Prostate gland (tissue), 2 donors: ENCODE data around the gene CYP3A5. TPM values are rescaled to one million over a fixed set of nuclear protein-coding genes. Genes with fewer than 3 reads are reported as not detected.

ENCODE experiments used
- DNase-seq: peaks from one replicate; pipeline ENCODE4 v3.0.0-alpha.2; 2019; ENCODE audit warnings: low spot score
- H3K27ac ChIP-seq, 2 donors: fragments of 200-600 bp; sonication (generic); 2 replicates each; pipeline ENCODE4 v1.5.1; 2017 to 2019
- H3K27me3 ChIP-seq: fragments of 200-600 bp; sonication (generic); replicated peaks from 2 replicates; pipeline ENCODE4 v1.5.1; 2019; ENCODE audit not compliant: insufficient read depth
- H3K36me3 ChIP-seq, 2 donors: fragments of 200-600 bp; sonication (generic); 1 replicate in 1 of 2; 2 replicates in 1 of 2; pipeline versions ENCODE4 v1.5.1 to v1.8.1; 2017 to 2019
- H3K4me1 ChIP-seq: fragments of 200-600 bp; sonication (generic); replicated peaks from 2 replicates; pipeline ENCODE4 v1.5.1; 2019
- H3K4me3 ChIP-seq, 2 donors: fragments of 200-600 bp; sonication (generic); 2 replicates each; pipeline ENCODE4 v1.5.1; 2017 to 2019
- H3K9me3 ChIP-seq: fragments of 200-600 bp; sonication (generic); 2 replicates; pipeline ENCODE4 v1.5.1; 2017
- CTCF ChIP-seq, 4 experiments: fragments of 200-600 bp in 2 of 4; fragments of 450-650 bp in 2 of 4; sonication (generic) in 2 of 4; IDR thresholded peaks; 1 replicate in 3 of 4; 2 replicates in 1 of 4; pipeline ENCODE4 v1.5.1; 2016 to 2019; ENCODE audit warnings: antibody characterized with exemption in 4 of 4, mild to moderate bottlenecking in 2 of 4, moderate library complexity in 2 of 4
- POLR2A ChIP-seq: fragments of 450-650 bp; IDR thresholded peaks from one replicate; pipeline ENCODE4 v1.6.1; 2016; ENCODE audit warnings: antibody characterized with exemption, mild to moderate bottlenecking
- POLR2AphosphoS5 ChIP-seq: sonication (generic); formaldehyde crosslinking; IDR thresholded peaks from one replicate; pipeline ENCODE4 v1.6.1; 2017; ENCODE audit warnings: antibody characterized with exemption
- WGBS: methylation state at CpG from one replicate; pipeline ENCODE4 v1.1.5; 2018; 5-methylcytosine and 5-hydroxymethylcytosine counted together
- intact Hi-C: fragments of 100-400 bp; cut with DNase I; formaldehyde crosslinking; loops from one replicate; pipeline ENCODE4 v1.14.2; 2022
- small RNA-seq, 2 donors: library from RNA; depleted of rRNA; stranded (forward); fragments of <200 nt; gene quantifications; one replicate each; pipeline ENCODE3, GENCODE V24; 2016
- total RNA-seq, 2 donors: library from RNA; depleted of rRNA; stranded (reverse); fragments of >200 nt; gene quantifications; one replicate each; pipeline ENCODE4 v1.1.0, GENCODE V29; 2016

The CYP3A5 gene
- total RNA-seq, 2 donors from 2014 or later: 80.5 to 88.9 TPM

- no peak overlapping the region for H3K4me3 ChIP-seq
- H3K9me3 ChIP-seq: no peaks in the 10 kb centered on the region
- H3K27me3 ChIP-seq: no peaks in the 10 kb centered on the region
- H3K27ac ChIP-seq: no peak overlapping the region
- intact Hi-C loops: no loop called here
- no peaks in the 10 kb centered on the region for H3K4me1 ChIP-seq
- 75% methylated on average over 7 of the region's 7 CpGs for WGBS
- TF ChIP-seq CTCF (IDR thresholded peaks at IDR 0.05) (no peak), POLR2A (no peak), POLR2AphosphoS5 (no peak)
- H3K36me3 ChIP-seq: no peaks in the 10 kb centered on the region
- no peak for DNase-seq
Measured at GRCh38 chr7:99601656-99602310, 78.0 kb downstream of the CYP3A5 start.

- no peak for TF ChIP-seq POLR2A
- TF ChIP-seq CTCF (IDR thresholded peaks at IDR 0.05): no peak
- no peak for TF ChIP-seq POLR2AphosphoS5
- H3K4me1 ChIP-seq: no peaks in the 10 kb centered on the region
- 82% methylated on average over 4 of the region's 4 CpGs for WGBS
- H3K27ac ChIP-seq: no peak overlapping the region
- H3K9me3 ChIP-seq: no peaks in the 10 kb centered on the region
- H3K36me3 ChIP-seq: no peaks in the 10 kb centered on the region
- intact Hi-C loops: no loop called here
- DNase-seq: no peak
- H3K27me3 ChIP-seq: no peaks in the 10 kb centered on the region
- H3K4me3 ChIP-seq: no peak overlapping the region
Measured at GRCh38 chr7:99599836-99600235, 80.0 kb downstream of the CYP3A5 start.

Small RNA genes lying within 50 kb of the gene (small RNA-seq; reads per million reads assigned to genes)
- gene CYP3A51P (0 reads per million in 2 donors), gene CYP3A7-CYP3A51P (0 reads per million in 2 donors)

Other genes starting within 250 kb of the CYP3A5 start
- gene PTCD1, start 241.2 kb downstream of the CYP3A5 start, total RNA-seq: 10 to 100 TPM in 1 of 2 donors, 1 to 10 TPM in 1; 9.1 to 11.8 TPM
- 10 to 100 TPM; 40.4 to 97.4 TPM for gene CPSF4, start 241.1 kb downstream of the CYP3A5 start, total RNA-seq
- gene ATP5MF, start 213.8 kb downstream of the CYP3A5 start, total RNA-seq: 100 to 1,000 TPM; 797 to 850 TPM
- gene ZNF789, start 207.1 kb downstream of the CYP3A5 start, total RNA-seq: 10 to 100 TPM; 20.6 to 25.2 TPM
- 10 to 100 TPM; 37.4 to 37.8 TPM for gene ZNF394, start 179.7 kb downstream of the CYP3A5 start, total RNA-seq
- gene ZKSCAN5, start 175.3 kb downstream of the CYP3A5 start, total RNA-seq: 10 to 100 TPM in 1 of 2 donors, 1 to 10 TPM in 1; 7.8 to 13.2 TPM
- 10 to 100 TPM in 1 of 2 donors, 1 to 10 TPM in 1; 5.5 to 11.2 TPM for gene FAM200A, start 127.9 kb downstream of the CYP3A5 start, total RNA-seq
- gene ZNF655, start 121.4 kb downstream of the CYP3A5 start, total RNA-seq: 100 to 1,000 TPM in 1 of 2 donors, 10 to 100 TPM in 1; 79.7 to 112 TPM
- 10 to 100 TPM in 1 of 2 donors, not detected in 1; 23.5 TPM for gene TMEM225B, start 81.7 kb downstream of the CYP3A5 start, total RNA-seq
- 10 to 100 TPM; 20.1 to 28.0 TPM for gene ZSCAN25, start 63.0 kb downstream of the CYP3A5 start, total RNA-seq
- gene CYP3A7, start 55.2 kb upstream of the CYP3A5 start, total RNA-seq: not detected
- not detected for gene CYP3A4, start 104.2 kb upstream of the CYP3A5 start, total RNA-seq
- gene CYP3A43, start 148.0 kb upstream of the CYP3A5 start, total RNA-seq: 10 to 100 TPM in 1 of 2 donors, under 1 TPM in 1; 0.45 to 14.3 TPM
- gene OR2AE1, start 197.0 kb upstream of the CYP3A5 start, total RNA-seq: not detected
- 10 to 100 TPM; 61.0 to 72.8 TPM for gene TRIM4, start 239.5 kb upstream of the CYP3A5 start, total RNA-seq
- 1 to 10 TPM; 1.2 to 3.2 TPM for gene GJC3, start 249.6 kb upstream of the CYP3A5 start, total RNA-seq